A549 (cell line): ENCODE results near the gene TMEM135.
"Not testable (repeated sequence)": the region's sequence is repeated elsewhere in the genome, so short reads cannot be mapped to it uniquely, and the experiment has no call there.

Experiments
- CEBPB ChIP-seq, 2 experiments: fragments of >200 bp in 1 of 2; sonication (Bioruptor Twin) in 1 of 2; formaldehyde crosslinking in 1 of 2; IDR thresholded peaks; 2 replicates each; pipeline ENCODE4 v1.6.1; 2012 to 2016
- CHD2 ChIP-seq: fragments of 150-350 bp; IDR thresholded peaks from 2 replicates; pipeline ENCODE4 v1.6.1; 2014; ENCODE audit warnings: low read length; ENCODE audit not compliant: partially characterized antibody
- FOSL2 ChIP-seq, 2 experiments: fragments of 450-650 bp in 1 of 2; fragments of >200 bp in 1 of 2; sonication (Bioruptor Twin) in 1 of 2; formaldehyde crosslinking; IDR thresholded peaks; 2 replicates each; pipeline versions ENCODE4 v1.5.0 to v1.6.1; 2016 to 2020; ENCODE audit warnings: mild to moderate bottlenecking in 1 of 2, moderate library complexity in 1 of 2
- KDM1A ChIP-seq: fragments of 200-600 bp; sonication (generic); IDR thresholded peaks from 2 replicates; pipeline ENCODE4 v1.6.1; 2016; ENCODE audit warnings: low read depth, mild to moderate bottlenecking
- MAZ ChIP-seq: fragments of 150-350 bp; IDR thresholded peaks from 2 replicates; pipeline ENCODE4 v1.6.1; 2014; ENCODE audit warnings: antibody characterized with exemption, low read depth, low read length, borderline replicate concordance
- POLR2A ChIP-seq: IDR thresholded peaks from 2 replicates; pipeline ENCODE4 v1.6.1; 2012; ENCODE audit warnings: mild to moderate bottlenecking, low read length
- RAD21 ChIP-seq, 2 experiments: fragments of >200 bp in 1 of 2; sonication (Bioruptor Twin) in 1 of 2; formaldehyde crosslinking in 1 of 2; IDR thresholded peaks in 1 of 2; conservative IDR thresholded peaks in 1 of 2; 2 replicates in 1 of 2; 3 replicates in 1 of 2; pipeline ENCODE4 v1.6.1; 2012 to 2018; ENCODE audit warnings: inconsistent platforms in 1 of 2
- REST ChIP-seq: fragments of 200-600 bp; sonication (generic); IDR thresholded peaks from 2 replicates; pipeline ENCODE4 v1.6.1; 2016; ENCODE audit warnings: antibody characterized with exemption, mild to moderate bottlenecking, moderate library complexity
- RFX5 ChIP-seq: fragments of 450-650 bp; IDR thresholded peaks from 2 replicates; pipeline ENCODE4 v1.7.1; 2014; ENCODE audit warnings: antibody characterized with exemption, mild to moderate bottlenecking, moderate library complexity
- SMC3 ChIP-seq: fragments of >200 bp; sonication (Bioruptor Twin); formaldehyde crosslinking; IDR thresholded peaks from 3 replicates; pipeline ENCODE4 v1.6.1; 2018; ENCODE audit warnings: inconsistent platforms
- SREBF2 ChIP-seq: fragments of 450-650 bp; IDR thresholded peaks from 2 replicates; pipeline ENCODE4 v1.6.1; 2014; ENCODE audit warnings: mild to moderate bottlenecking, moderate library complexity
- ZNF302 ChIP-seq: fragments of 250-450 bp; sonication (Bioruptor Pico); IDR thresholded peaks from 2 replicates; pipeline ENCODE4 v1.9.0; 2021; ENCODE audit warnings: inconsistent platforms, mild to moderate bottlenecking, moderate library complexity
- TF ChIP-seq, protein P1 (sequence below): fragments of >200 bp; sonication (Bioruptor Twin); formaldehyde crosslinking; IDR thresholded peaks from 3 replicates; pipeline ENCODE4 v1.5.1; 2016

GRCh38 chr11:87105826-87106225, 68.1 kb downstream of the TMEM135 start:
- TF ChIP-seq, protein P1, sequence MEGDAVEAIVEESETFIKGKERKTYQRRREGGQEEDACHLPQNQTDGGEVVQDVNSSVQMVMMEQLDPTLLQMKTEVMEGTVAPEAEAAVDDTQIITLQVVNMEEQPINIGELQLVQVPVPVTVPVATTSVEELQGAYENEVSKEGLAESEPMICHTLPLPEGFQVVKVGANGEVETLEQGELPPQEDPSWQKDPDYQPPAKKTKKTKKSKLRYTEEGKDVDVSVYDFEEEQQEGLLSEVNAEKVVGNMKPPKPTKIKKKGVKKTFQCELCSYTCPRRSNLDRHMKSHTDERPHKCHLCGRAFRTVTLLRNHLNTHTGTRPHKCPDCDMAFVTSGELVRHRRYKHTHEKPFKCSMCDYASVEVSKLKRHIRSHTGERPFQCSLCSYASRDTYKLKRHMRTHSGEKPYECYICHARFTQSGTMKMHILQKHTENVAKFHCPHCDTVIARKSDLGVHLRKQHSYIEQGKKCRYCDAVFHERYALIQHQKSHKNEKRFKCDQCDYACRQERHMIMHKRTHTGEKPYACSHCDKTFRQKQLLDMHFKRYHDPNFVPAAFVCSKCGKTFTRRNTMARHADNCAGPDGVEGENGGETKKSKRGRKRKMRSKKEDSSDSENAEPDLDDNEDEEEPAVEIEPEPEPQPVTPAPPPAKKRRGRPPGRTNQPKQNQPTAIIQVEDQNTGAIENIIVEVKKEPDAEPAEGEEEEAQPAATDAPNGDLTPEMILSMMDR, result not testable (repeated sequence)
- TF ChIP-seq SMC3; POLR2A; SREBF2; KDM1A; REST; MAZ; ZNF302 (CRISPR knock-in tag); CEBPB (IDR thresholded peaks at IDR 0.05); RAD21 (conservative IDR thresholded peaks at IDR 0.05 in 1 of 2, IDR thresholded peaks at IDR 0.05 in 1 of 2); CHD2; FOSL2 (IDR thresholded peaks at IDR 0.05); FOSL2 (CRISPR knock-in tag; IDR thresholded peaks at IDR 0.05); RFX5: not testable (repeated sequence)
